Naive thymus-derived CD4-positive, alpha-beta T cell (primary cell): ENCODE measurements around the gene MFSD11. TPM values are rescaled to one million over a fixed set of nuclear protein-coding genes. Genes with fewer than 3 reads are reported as not detected.

ENCODE experiments used
- ATAC-seq: fragments of 150-1000 bp; cut with Tn5 transposase; 2 replicates; pipeline ENCODE4 v1.10.0; 2021; ENCODE audit warnings: mild to moderate bottlenecking, moderate library complexity
- CTCF ChIA-PET: fragments of 350-600 bp; sonication (Branson Sonifier 250); formaldehyde crosslinking; loops from one replicate; lab custom pipeline; 2021; ENCODE audit warnings: antibody characterized with exemption; lab: Charles Lee
- POLR2A ChIA-PET: fragments of 350-600 bp; sonication (Branson Sonifier 250); formaldehyde crosslinking; loops from one replicate; lab custom pipeline; 2021; ENCODE audit warnings: antibody characterized with exemption, inconsistent platforms; lab: Charles Lee
- DNase-seq, 9 donors: peaks; one replicate each; pipeline versions ENCODE4 v3.0.0 to v3.0.0-alpha.2; 2020 to 2022; ENCODE audit warnings: mixed read lengths in 1 of 9
- H3K27ac ChIP-seq: one replicate; pipeline ENCODE4 v1.7.0; 2013; ENCODE audit warnings: mild to moderate bottlenecking, low read depth, low read length, moderate library complexity
- H3K27me3 ChIP-seq, 2 donors: one replicate each; pipeline ENCODE4 v1.7.0; 2013; ENCODE audit warnings: low read length in 2 of 2, mild to moderate bottlenecking in 2 of 2, moderate library complexity in 2 of 2; ENCODE audit not compliant: control insufficient read depth in 2 of 2, insufficient read depth in 2 of 2
- H3K36me3 ChIP-seq, 3 experiments: 1 replicate in 2 of 3; 2 replicates in 1 of 3; pipeline ENCODE4 v1.7.0; 2013; ENCODE audit warnings: low read length in 3 of 3, mild to moderate bottlenecking in 3 of 3, moderate library complexity in 1 of 3; ENCODE audit not compliant: insufficient read depth in 3 of 3, control insufficient read depth in 2 of 3
- H3K4me1 ChIP-seq, 2 donors: one replicate each; pipeline ENCODE4 v1.7.0; 2013; ENCODE audit warnings: low read length in 2 of 2, mild to moderate bottlenecking in 2 of 2, moderate library complexity in 1 of 2; ENCODE audit not compliant: control insufficient read depth in 2 of 2, insufficient read depth in 2 of 2
- H3K4me3 ChIP-seq: 2 replicates; pipeline ENCODE4 v1.7.0; 2013; ENCODE audit warnings: mild to moderate bottlenecking, low read length
- H3K9me3 ChIP-seq, 3 experiments: 1 replicate in 2 of 3; 2 replicates in 1 of 3; pipeline ENCODE4 v1.7.0; 2013; ENCODE audit warnings: low read length in 3 of 3; ENCODE audit not compliant: control insufficient read depth in 2 of 3
- H3K27ac Mint-ChIP-seq, 9 donors: one replicate each; pipeline ENCODE4 v1.8.0; 2020 to 2022; ENCODE audit warnings: mixed read lengths in 9 of 9, mild to moderate bottlenecking in 8 of 9, moderate library complexity in 5 of 9, inconsistent platforms in 2 of 9
- H3K27me3 Mint-ChIP-seq, 5 donors: one replicate each; pipeline ENCODE4 v1.8.0; 2021 to 2022; ENCODE audit warnings: mixed read lengths in 5 of 5, mild to moderate bottlenecking in 1 of 5
- H3K36me3 Mint-ChIP-seq, 5 donors: one replicate each; pipeline ENCODE4 v1.8.0; 2020 to 2022; ENCODE audit warnings: mixed read lengths in 5 of 5, mild to moderate bottlenecking in 3 of 5, inconsistent platforms in 1 of 5
- H3K4me1 Mint-ChIP-seq, 7 donors: one replicate each; pipeline ENCODE4 v1.8.0; 2020 to 2022; ENCODE audit warnings: mixed read lengths in 7 of 7, mild to moderate bottlenecking in 3 of 7, inconsistent platforms in 1 of 7
- H3K4me3 Mint-ChIP-seq, 10 donors: one replicate each; pipeline ENCODE4 v1.8.0; 2020 to 2022; ENCODE audit warnings: mild to moderate bottlenecking in 10 of 10, mixed read lengths in 10 of 10, moderate library complexity in 6 of 10, inconsistent platforms in 2 of 10
- H3K9me3 Mint-ChIP-seq, 11 donors: one replicate each; pipeline ENCODE4 v1.8.0; 2020 to 2022; ENCODE audit warnings: mixed read lengths in 11 of 11, mild to moderate bottlenecking in 4 of 11, inconsistent platforms in 1 of 11, moderate library complexity in 1 of 11
- intact Hi-C, 2 donors: fragments of 100-400 bp; cut with micrococcal nuclease; formaldehyde crosslinking; loops; one replicate each; pipeline ENCODE4 v1.15.1; 2023
- polyA plus RNA-seq, 2 donors: library from polyadenylated mRNA; unstranded; fragments of 300-500 nt; fragmentation: Illumina TruSeq; gene quantifications; one replicate each; pipeline ENCODE4 v1.2.3, GENCODE V29; 2021
- total RNA-seq, 6 experiments: library from RNA in 5 of 6; stranded (reverse) in 5 of 6; gene quantifications; 1 replicate in 5 of 6; 2 replicates in 1 of 6; pipeline ENCODE4 v1.2.3 and lab custom pipeline; 2021 to 2026

The MFSD11 gene
- total and polyA plus RNA-seq, 7 experiments from 2014 or later, result 17.3 to 33.7 (median 30.9) TPM

DNA sequence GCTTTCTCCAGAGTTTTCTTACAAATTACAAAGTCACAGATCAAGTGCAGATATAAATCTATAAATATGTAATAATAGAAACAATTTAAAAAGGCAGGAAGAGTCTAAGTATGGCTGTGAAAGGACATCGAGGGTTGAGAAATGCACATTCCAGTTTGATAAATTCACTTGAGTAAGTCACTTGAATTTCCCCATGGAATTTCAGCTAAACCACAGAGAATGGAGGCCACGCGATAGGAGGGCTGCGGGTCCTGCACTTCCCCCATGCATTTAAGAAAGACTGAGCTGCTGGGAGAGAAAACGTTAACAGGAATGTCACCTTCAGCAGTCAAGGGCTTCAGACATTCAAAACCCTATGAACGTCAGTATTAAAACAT, 21.1 kb upstream of the MFSD11 start:
- Histone ChIP-seq H3K4me3 (no peak overlapping the region), H3K4me1 (peaks cover 14 to 27% of the 10 kb centered on the region in 2 donors), H3K36me3 (peaks cover 19 to 74% (median 38%) of the 10 kb centered on the region in 3 experiments), H3K27me3 (no peaks in the 10 kb centered on the region), H3K27ac (no peak overlapping the region), H3K9me3 (no peaks in the 10 kb centered on the region)
- intact Hi-C loops, result no loop called here
- peaks cover 31 to 51% (median 41%) of the 10 kb centered on the region in 7 donors for H3K4me1 Mint-ChIP-seq
- H3K9me3 Mint-ChIP-seq, result no peaks in the 10 kb centered on the region
- H3K27ac Mint-ChIP-seq, result peak overlapping the region in 5 of 9 donors; percentile 31 to 82 (median 78)
- H3K36me3 Mint-ChIP-seq, result peaks cover 0 to 44% (median 18%) of the 10 kb centered on the region in 5 donors
- H3K4me3 Mint-ChIP-seq, result peak overlapping the region in 1 of 10 donors; percentile 47
- DNase-seq (no peak), ATAC-seq (no peak)
- no peaks in the 10 kb centered on the region for H3K27me3 Mint-ChIP-seq
- ChIA-PET POLR2A (interaction anchor here (0.9 to 2.0 kb wide), 5 partner anchors 9 to 1308 kb away, joined by 3 to 17 read pairs (median 3); partner anchors contain the start of genes JMJD6 and METTL23), CTCF (interaction anchor here (1.0 to 1.8 kb wide), 2 partner anchors 93 to 194 kb away, joined by 3 to 5 read pairs; no protein-coding TSS in a partner anchor)

GRCh38 chr17:76718516-76718915, 19.4 kb upstream of the MFSD11 start:
- peaks cover 21 to 82% (median 43%) of the 10 kb centered on the region in 3 experiments for H3K36me3 ChIP-seq
- ChIA-PET POLR2A (no interaction called here), CTCF (interaction anchor here (0.6 to 0.8 kb wide), 2 partner anchors 10 to 386 kb away, joined by 5 to 6 read pairs; no protein-coding TSS in a partner anchor)
- no peaks in the 10 kb centered on the region for H3K27me3 ChIP-seq
- no peaks in the 10 kb centered on the region for H3K9me3 Mint-ChIP-seq
- H3K36me3 Mint-ChIP-seq, result peaks cover 0 to 48% (median 22%) of the 10 kb centered on the region in 5 donors
- no peak overlapping the region for H3K4me3 Mint-ChIP-seq
- H3K27ac Mint-ChIP-seq, result peak overlapping the region in 1 of 9 donors; percentile 14
- H3K27me3 Mint-ChIP-seq, result no peaks in the 10 kb centered on the region
- peaks cover 9 to 27% of the 10 kb centered on the region in 2 donors for H3K4me1 ChIP-seq
- no peak for DNase-seq
- H3K4me1 Mint-ChIP-seq, result peaks cover 27 to 52% (median 44%) of the 10 kb centered on the region in 7 donors
- no peak overlapping the region for H3K4me3 ChIP-seq
- no peaks in the 10 kb centered on the region for H3K9me3 ChIP-seq
- no peak overlapping the region for H3K27ac ChIP-seq
- intact Hi-C loops, result no loop called here
- ATAC-seq, result no peak

GRCh38 chr17:76720211-76720610, 17.7 kb upstream of the MFSD11 start:
- Histone ChIP-seq H3K9me3 (no peaks in the 10 kb centered on the region), H3K27me3 (no peaks in the 10 kb centered on the region), H3K27ac (no peak overlapping the region), H3K4me1 (peaks cover 17 to 34% of the 10 kb centered on the region in 2 donors), H3K36me3 (peaks cover 21 to 82% (median 55%) of the 10 kb centered on the region in 3 experiments), H3K4me3 (no peak overlapping the region)
- Mint-ChIP-seq H3K4me3 (no peak overlapping the region), H3K9me3 (no peaks in the 10 kb centered on the region), H3K36me3 (peaks cover 0 to 46% (median 18%) of the 10 kb centered on the region in 5 donors), H3K4me1 (peaks cover 19 to 53% (median 42%) of the 10 kb centered on the region in 7 donors), H3K27me3 (no peaks in the 10 kb centered on the region), H3K27ac (peak overlapping the region in 4 of 9 donors; percentile 17 to 41 (median 32))
- DNase-seq (no peak), ATAC-seq (no peak)
- ChIA-PET CTCF (no interaction called here), POLR2A (interaction anchor here (0.6 kb wide), 1 partner anchor 32 kb away, joined by 6 read pairs; no protein-coding TSS in a partner anchor)
- intact Hi-C loops, result no loop called here

DNA sequence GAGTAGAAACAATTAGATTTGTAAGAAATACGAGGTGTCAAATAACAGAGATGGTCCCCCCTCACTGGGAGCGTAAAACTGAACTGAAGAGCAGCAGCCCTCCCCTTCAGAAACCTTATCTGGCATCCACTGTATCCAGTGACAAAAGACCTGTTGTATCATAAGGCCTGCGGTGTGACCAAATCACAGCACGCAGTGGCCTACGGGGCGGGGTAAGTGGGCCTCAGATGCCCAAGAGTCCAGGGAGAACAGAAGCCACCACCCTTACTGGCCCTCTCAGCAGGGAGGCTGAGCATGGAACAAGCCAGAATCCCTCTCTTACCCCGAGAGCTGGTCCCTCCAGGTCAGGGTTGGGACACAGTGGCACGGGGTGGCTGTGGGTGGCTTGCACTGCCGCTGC, 17.0 kb upstream of the MFSD11 start:
- CTCF ChIA-PET, result no interaction called here
- POLR2A ChIA-PET, result interaction anchor here (9.2 kb wide), 1 partner anchor 16 kb away, joined by 187 read pairs; the partner anchor contains the start of genes MFSD11 and SRSF2
- H3K4me3 Mint-ChIP-seq, result no peak overlapping the region
- Histone ChIP-seq H3K27ac (peak overlapping the region; percentile 17), H3K4me3 (no peak overlapping the region), H3K27me3 (no peaks in the 10 kb centered on the region), H3K4me1 (peaks cover 19 to 35% of the 10 kb centered on the region in 2 donors), H3K36me3 (peaks cover 21 to 77% (median 55%) of the 10 kb centered on the region in 3 experiments), H3K9me3 (no peaks in the 10 kb centered on the region)
- H3K4me1 Mint-ChIP-seq, result peaks cover 17 to 53% (median 41%) of the 10 kb centered on the region in 7 donors
- no peaks in the 10 kb centered on the region for H3K9me3 Mint-ChIP-seq
- ATAC-seq (no peak), DNase-seq (no peak)
- intact Hi-C loops, result no loop called here
- peaks cover 0 to 47% (median 24%) of the 10 kb centered on the region in 5 donors for H3K36me3 Mint-ChIP-seq
- peak overlapping the region in 1 of 9 donors; percentile 41 for H3K27ac Mint-ChIP-seq
- no peaks in the 10 kb centered on the region for H3K27me3 Mint-ChIP-seq

DNA sequence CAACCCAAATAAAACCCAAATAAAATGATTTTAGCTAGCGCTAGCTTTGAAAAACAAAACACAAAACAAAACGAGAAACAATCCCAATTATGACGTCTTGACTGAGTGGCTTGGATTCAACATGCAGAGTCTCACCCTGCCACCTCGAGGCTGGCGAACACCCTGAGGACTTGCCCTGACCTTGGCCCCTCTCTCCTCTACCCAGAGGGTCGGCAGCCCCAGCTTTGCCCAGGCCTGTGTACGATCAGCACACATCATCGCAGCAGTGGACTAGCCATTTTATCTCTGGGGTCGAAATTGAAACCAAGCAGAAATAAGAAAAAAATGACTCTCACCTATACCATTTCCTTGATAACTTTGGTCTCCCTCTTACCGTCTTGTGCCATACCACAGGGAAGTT, 16.5 kb upstream of the MFSD11 start:
- POLR2A ChIA-PET, result interaction anchor here (9.2 kb wide), 1 partner anchor 15 kb away, joined by 187 read pairs; the partner anchor contains the start of genes MFSD11 and SRSF2
- intact Hi-C loops, result no loop called here
- H3K27ac ChIP-seq, result no peak overlapping the region
- H3K4me1 ChIP-seq, result peaks cover 19 to 33% of the 10 kb centered on the region in 2 donors
- ATAC-seq (no peak), DNase-seq (no peak)
- no peak overlapping the region for H3K4me3 Mint-ChIP-seq
- no peaks in the 10 kb centered on the region for H3K27me3 Mint-ChIP-seq
- H3K27ac Mint-ChIP-seq, result peak overlapping the region in 6 of 9 donors; percentile 17 to 71 (median 54)
- CTCF ChIA-PET, result interaction anchor here (0.7 to 4.1 kb wide), 2 partner anchors 9 to 216 kb away, joined by 3 to 22 read pairs; partner anchors contain the start of gene MXRA7
- H3K9me3 Mint-ChIP-seq, result no peaks in the 10 kb centered on the region
- peaks cover 13 to 50% (median 36%) of the 10 kb centered on the region in 7 donors for H3K4me1 Mint-ChIP-seq
- H3K36me3 ChIP-seq, result peaks cover 21 to 76% (median 55%) of the 10 kb centered on the region in 3 experiments
- no peaks in the 10 kb centered on the region for H3K27me3 ChIP-seq
- H3K36me3 Mint-ChIP-seq, result peaks cover 0 to 45% (median 24%) of the 10 kb centered on the region in 5 donors
- no peak overlapping the region for H3K4me3 ChIP-seq
- H3K9me3 ChIP-seq, result no peaks in the 10 kb centered on the region

- Mint-ChIP-seq H3K4me1 (peaks cover 11 to 50% (median 33%) of the 10 kb centered on the region in 7 donors), H3K27ac (peak overlapping the region in 3 of 9 donors; percentile 20 to 46 (median 38)), H3K36me3 (peaks cover 0 to 46% (median 24%) of the 10 kb centered on the region in 5 donors), H3K27me3 (no peaks in the 10 kb centered on the region), H3K9me3 (no peaks in the 10 kb centered on the region), H3K4me3 (no peak overlapping the region)
- DNase-seq (no peak), ATAC-seq (no peak)
- POLR2A ChIA-PET, result interaction anchor here (9.2 kb wide), 1 partner anchor 14 kb away, joined by 187 read pairs; the partner anchor contains the start of genes MFSD11 and SRSF2
- CTCF ChIA-PET, result interaction anchor here (0.7 to 4.1 kb wide), 2 partner anchors 10 to 217 kb away, joined by 3 to 22 read pairs; partner anchors contain the start of gene MXRA7
- intact Hi-C loops, result no loop called here
- Histone ChIP-seq H3K27ac (no peak overlapping the region), H3K4me1 (peaks cover 20 to 25% of the 10 kb centered on the region in 2 donors), H3K4me3 (no peak overlapping the region), H3K36me3 (peaks cover 21 to 68% (median 54%) of the 10 kb centered on the region in 3 experiments), H3K9me3 (no peaks in the 10 kb centered on the region), H3K27me3 (no peaks in the 10 kb centered on the region)
Observed at GRCh38 chr17:76722279-76722678, 15.6 kb upstream of the MFSD11 start.
